Measurements from ENCODE around the gene TMEM267. TPM values are rescaled to one million over a fixed set of nuclear protein-coding genes. Genes with fewer than 3 reads are reported as not detected.
"Not testable (repeated sequence)": the region's sequence is repeated elsewhere in the genome, so short reads cannot be mapped to it uniquely, and the experiment has no call there.

Gene TMEM267
- total RNA-seq, 1 donor from 2014 or later, result 15.7 TPM

DNA sequence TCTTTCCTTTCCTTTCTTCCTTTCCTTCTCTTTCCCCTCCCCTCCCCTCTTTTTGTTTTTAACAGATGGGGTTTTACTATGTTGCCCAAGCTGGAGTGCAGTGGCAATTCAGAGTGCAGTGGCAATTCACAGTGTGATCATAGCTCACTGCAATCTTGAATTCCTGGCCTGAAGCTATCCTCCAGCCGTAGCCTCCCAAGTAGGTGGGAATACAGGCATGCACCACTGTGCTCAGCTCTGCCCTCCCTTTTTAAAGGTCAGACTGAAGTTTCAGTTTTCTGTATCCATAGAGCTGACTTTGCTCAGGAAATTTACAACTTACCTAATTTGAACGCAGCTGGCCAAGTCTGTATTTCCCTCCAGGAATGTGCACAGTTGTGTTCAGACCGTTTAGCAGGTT, 72.2 kb downstream of the TMEM267 start:
- intact Hi-C loops (cut with micrococcal nuclease), result no loop called here

DNA sequence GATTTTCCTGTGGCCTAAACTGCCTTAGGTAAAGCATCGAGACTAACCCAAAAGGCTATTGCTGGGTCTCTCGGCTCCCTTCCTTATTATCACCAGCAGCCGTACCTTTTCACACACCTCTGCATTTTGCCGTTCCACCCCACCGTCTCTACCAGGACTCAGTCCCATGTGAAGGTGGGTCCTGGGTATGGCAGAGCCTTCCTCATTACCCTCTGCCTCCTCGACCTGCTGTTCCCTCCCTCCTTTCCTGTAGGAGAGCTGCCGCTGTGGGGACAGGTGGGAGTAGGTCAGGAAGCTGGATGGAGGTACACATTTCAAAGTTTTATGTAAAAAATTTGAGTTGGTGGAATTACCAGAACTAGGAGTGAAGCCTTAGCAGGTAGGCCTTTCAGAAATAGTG, 73.3 kb downstream of the TMEM267 start:
- intact Hi-C loops (cut with micrococcal nuclease), result no loop called here

DNA sequence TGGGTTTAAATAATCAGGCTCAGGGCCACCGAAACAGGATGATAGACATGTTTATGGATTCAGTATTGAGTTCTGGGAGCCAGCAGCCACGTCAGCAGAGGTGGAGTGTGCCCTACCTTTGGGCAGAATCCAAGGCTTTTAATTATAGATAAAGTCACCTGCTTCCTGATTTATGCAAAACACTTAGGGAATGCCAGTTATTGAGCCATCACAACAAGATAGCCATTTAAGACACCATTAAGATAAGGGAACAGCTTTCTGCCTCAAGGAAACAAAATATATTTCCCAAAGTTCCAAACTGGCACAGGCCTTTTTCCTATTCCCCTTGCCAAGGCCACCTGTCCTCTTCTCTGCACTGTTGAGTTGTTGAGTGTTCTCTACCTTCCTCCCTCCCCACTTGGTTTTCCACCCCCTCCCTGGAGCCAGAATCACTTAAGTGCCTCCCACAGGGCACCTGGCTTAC, 73.8 kb downstream of the TMEM267 start:
- intact Hi-C loops (cut with micrococcal nuclease), result no loop called here

DNA sequence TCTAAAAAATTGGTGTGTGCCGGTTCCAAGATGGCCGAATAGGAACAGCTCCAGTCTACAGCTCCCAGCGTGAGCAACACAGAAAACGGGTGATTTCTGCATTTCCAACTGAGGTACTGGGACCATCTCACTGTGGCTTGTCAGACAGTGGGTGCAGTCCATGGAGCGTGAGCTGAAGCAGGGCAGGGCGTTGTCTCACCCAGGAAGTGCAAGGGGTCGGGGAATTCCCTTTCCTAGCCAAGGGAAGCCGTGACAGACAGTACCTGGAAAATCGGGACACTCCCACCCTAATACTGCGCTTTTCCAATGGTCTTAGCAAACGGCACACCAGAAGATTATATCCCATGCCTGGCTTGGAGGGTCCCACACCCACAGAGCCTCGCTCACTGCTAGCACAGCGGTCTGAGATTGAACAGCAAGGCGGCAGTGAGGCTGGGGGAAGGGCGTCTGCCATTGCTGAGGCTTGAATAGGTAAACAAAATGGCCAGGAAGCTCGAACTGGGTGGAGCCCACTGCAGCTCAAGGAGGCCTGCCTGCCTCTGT, 81.1 kb downstream of the TMEM267 start:
- intact Hi-C loops (cut with micrococcal nuclease), result not testable (repeated sequence)

DNA sequence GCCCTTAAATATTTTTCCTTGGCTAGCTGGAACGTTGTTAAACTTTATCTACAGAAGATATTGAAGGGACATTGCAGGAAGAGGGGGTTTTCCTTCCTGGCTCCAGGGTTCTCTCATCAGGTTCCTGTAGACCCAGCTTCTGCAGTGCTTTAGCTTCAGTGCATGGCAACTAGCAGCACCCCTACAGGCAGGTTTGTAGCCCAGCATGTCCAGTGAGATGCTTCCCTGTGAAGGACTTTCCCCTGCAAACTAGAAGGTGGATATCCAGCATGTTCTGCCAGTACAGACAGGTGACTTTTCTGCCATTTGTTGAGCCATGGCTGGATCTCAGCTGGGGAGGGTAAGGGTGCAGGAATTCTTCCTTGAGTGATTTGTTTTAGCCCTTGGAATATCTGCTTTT, 81.8 kb downstream of the TMEM267 start:
- intact Hi-C loops (cut with micrococcal nuclease), result no loop called here

DNA sequence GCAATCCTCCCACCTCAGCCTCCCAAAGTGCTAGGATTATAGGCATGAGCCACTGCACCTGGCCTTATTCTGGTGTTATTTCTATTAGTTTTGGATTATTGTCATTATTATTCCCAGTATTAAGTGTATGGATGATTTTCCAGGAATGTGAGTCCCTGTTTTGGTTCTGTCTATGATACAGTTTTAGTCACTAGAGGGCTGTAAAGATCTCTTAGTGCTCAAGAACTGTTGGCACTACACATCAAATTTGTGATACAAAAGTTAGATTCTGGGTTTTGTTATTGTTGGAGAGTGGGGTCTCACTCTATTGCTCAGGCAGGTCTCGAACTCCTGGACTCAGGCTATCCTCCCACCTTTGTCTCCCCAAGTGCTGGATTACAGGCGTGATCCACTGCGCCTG, 83.6 kb downstream of the TMEM267 start:
- intact Hi-C loops (cut with micrococcal nuclease), result no loop called here

DNA sequence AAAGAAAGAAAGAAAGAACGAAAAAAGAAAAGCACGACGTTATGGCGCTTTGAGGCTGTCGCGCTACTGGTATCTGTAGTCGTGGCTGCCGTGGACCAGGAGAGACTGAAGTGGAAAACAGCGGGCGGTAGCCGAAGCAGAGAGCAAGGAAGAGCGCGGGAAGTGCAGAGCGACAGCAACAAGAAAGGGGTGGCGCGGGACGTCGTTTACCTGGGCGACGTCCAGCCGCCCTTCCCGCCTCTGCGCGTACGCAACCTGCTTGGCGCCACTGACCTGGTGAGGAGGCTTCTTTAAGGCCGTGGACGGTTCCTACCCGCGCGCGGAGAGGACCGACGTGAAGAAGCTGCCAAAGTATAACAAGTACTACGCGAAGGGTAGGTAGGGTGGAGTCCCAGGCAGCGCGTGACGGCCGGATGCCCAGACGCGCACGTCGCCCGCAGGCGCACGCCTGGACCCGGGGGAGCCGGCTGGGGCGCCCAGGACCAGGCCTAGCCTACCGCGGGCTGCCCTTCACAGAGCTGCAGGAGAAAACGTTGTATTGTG, 86.8 kb downstream of the TMEM267 start:
- intact Hi-C loops (cut with micrococcal nuclease), result loop anchor here (1.0 to 10.0 kb wide), 8 partner anchors 87 to 1408 kb away; partner anchors contain the start of genes C5orf34, MRPS30, NNT and PAIP1

Other genes starting within 250 kb of the TMEM267 start
- gene HMGCS1, start 170.5 kb downstream of the TMEM267 start, total RNA-seq, result 105 and 109 TPM in 2 replicates
- 11.1 and 12.7 TPM in 2 replicates for gene CCL28, start 71.5 kb downstream of the TMEM267 start, total RNA-seq
- gene C5orf34, start 31.3 kb upstream of the TMEM267 start, total RNA-seq, result 5.7 and 6.5 TPM in 2 replicates
- 42.5 and 44.9 TPM in 2 replicates for gene PAIP1, start 73.2 kb upstream of the TMEM267 start, total RNA-seq
- 63.8 and 67.9 TPM in 2 replicates for gene NNT, start 119.3 kb upstream of the TMEM267 start, total RNA-seq

All from T-helper 1 cell treated with Interleukin-12 subunit alpha and Interleukin-12 subunit beta and Interleukin-4 antibody, amounts not matched to agents 30 ng/mL and 1 ng/mL, for 36 hours (primary cell).